ENCODE results near the gene PSG6.
A peak's percentile ranks its signal among the peaks of the same experiment; 100 is the strongest.
"Not testable (repeated sequence)": the region's sequence is repeated elsewhere in the genome, so short reads cannot be mapped to it uniquely, and the experiment has no call there.

The PSG6 gene

GRCh38 chr19:42912941-42913340 lies 4.8 kb downstream of the PSG6 start:
- H3K27ac ChIP-seq: peak overlapping the region; percentile 39
- not testable (repeated sequence) for DNase-seq (ENCODE audit: low read depth, low spot score)

GRCh38 chr19:42911731-42912130 lies 6.0 kb downstream of the PSG6 start:
- DNase-seq (ENCODE audit: low read depth, low spot score); H3K27ac ChIP-seq: not testable (repeated sequence)

- not testable (repeated sequence) for H3K27ac ChIP-seq
These were observed 11.5 kb downstream of the PSG6 start for GRCh38 chr19:42906162-42906561.

GRCh38 chr19:42900561-42900960 lies 17.1 kb downstream of the PSG6 start:
- not testable (repeated sequence) for DNase-seq (ENCODE audit: low read depth, low spot score); H3K27ac ChIP-seq

More at GRCh38 chr19:42906162-42906561, 11.5 kb downstream of the PSG6 start:
- DNase-seq (ENCODE audit: low read depth, low spot score): not testable (repeated sequence)

- H3K27ac ChIP-seq: peak overlapping the region; percentile 89
- DNase-seq (ENCODE audit: low read depth, low spot score): not testable (repeated sequence)
These were observed 18.0 kb downstream of the PSG6 start for GRCh38 chr19:42899674-42900073.

GRCh38 chr19:42899110-42899509 lies 18.6 kb downstream of the PSG6 start:
- peak overlapping the region; percentile 89 for H3K27ac ChIP-seq
- DNase-seq (ENCODE audit: low read depth, low spot score): not testable (repeated sequence)

GRCh38 chr19:42898656-42899055 lies 19.0 kb downstream of the PSG6 start:
- DNase-seq (ENCODE audit: low read depth, low spot score): not testable (repeated sequence)
- peak overlapping the region; percentile 89 for H3K27ac ChIP-seq

- peak; percentile 90 for DNase-seq (ENCODE audit: low read depth, low spot score)
- peak overlapping the region; percentile 89 for H3K27ac ChIP-seq
These were observed 20.0 kb downstream of the PSG6 start for GRCh38 chr19:42897729-42898128.

- DNase-seq (ENCODE audit: low read depth, low spot score): not testable (repeated sequence)
- H3K27ac ChIP-seq: peak overlapping the region; percentile 92
These were observed 27.2 kb downstream of the PSG6 start for GRCh38 chr19:42890446-42890845.

- H3K27ac ChIP-seq: peak overlapping the region; percentile 92
These were observed 29.7 kb downstream of the PSG6 start for GRCh38 chr19:42887876-42888445.

GRCh38 chr19:42882730-42883129 lies 35.0 kb downstream of the PSG6 start:
- H3K27ac ChIP-seq: peak overlapping the region; percentile 62

More at GRCh38 chr19:42887876-42888445, 29.7 kb downstream of the PSG6 start:
- DNase-seq (ENCODE audit: low read depth, low spot score): not testable (repeated sequence)

GRCh38 chr19:42882010-42882409 lies 35.7 kb downstream of the PSG6 start:
- peak overlapping the region; percentile 62 for H3K27ac ChIP-seq
- DNase-seq (ENCODE audit: low read depth, low spot score): not testable (repeated sequence)

More at GRCh38 chr19:42882730-42883129, 35.0 kb downstream of the PSG6 start:
- DNase-seq (ENCODE audit: low read depth, low spot score): not testable (repeated sequence)

- not testable (repeated sequence) for DNase-seq (ENCODE audit: low read depth, low spot score); H3K27ac ChIP-seq
These were observed 36.4 kb downstream of the PSG6 start for GRCh38 chr19:42881279-42881678.

GRCh38 chr19:42880621-42881020 lies 37.1 kb downstream of the PSG6 start:
- H3K27ac ChIP-seq; DNase-seq (ENCODE audit: low read depth, low spot score): not testable (repeated sequence)

GRCh38 chr19:42879613-42880012 lies 38.1 kb downstream of the PSG6 start, which contains the start of gene PSG1:
PSG1 (minus strand) TSS chr19:42879713; CDS start chr19:42879581, 132 bp downstream.
- no peak for DNase-seq (ENCODE audit: low read depth, low spot score)
- H3K27ac ChIP-seq: no peak within 1 kb of the TSS

- not testable (repeated sequence) for DNase-seq (ENCODE audit: low read depth, low spot score)
- H3K27ac ChIP-seq: peak overlapping the region; percentile 97
These were observed 41.1 kb downstream of the PSG6 start for GRCh38 chr19:42876596-42876995.

GRCh38 chr19:42875881-42876280 lies 41.8 kb downstream of the PSG6 start:
- H3K27ac ChIP-seq: peak overlapping the region; percentile 97
- not testable (repeated sequence) for DNase-seq (ENCODE audit: low read depth, low spot score)

GRCh38 chr19:42874901-42875813 lies 42.5 kb downstream of the PSG6 start:
- DNase-seq (ENCODE audit: low read depth, low spot score): peak; percentile 72
- peak overlapping the region; percentile 97 for H3K27ac ChIP-seq

- peak overlapping the region; percentile 97 for H3K27ac ChIP-seq
- not testable (repeated sequence) for DNase-seq (ENCODE audit: low read depth, low spot score)
These were observed 43.6 kb downstream of the PSG6 start for GRCh38 chr19:42874136-42874535.

- no peak for DNase-seq (ENCODE audit: low read depth, low spot score)
- H3K27ac ChIP-seq: no peak overlapping the region
These were observed 45.1 kb downstream of the PSG6 start for GRCh38 chr19:42872608-42873007.

- DNase-seq (ENCODE audit: low read depth, low spot score): no peak
- no peak overlapping the region for H3K27ac ChIP-seq
These were observed 60.2 kb downstream of the PSG6 start for GRCh38 chr19:42857544-42857867.

All from epithelial cell of prostate (primary cell).